NOMO-1 (cell line): ENCODE results near the gene NEMP2.

Source experiments
- DNase-seq, 2 experiments: peaks; one replicate each; lab custom pipeline; 2025; ENCODE audit not compliant: unreplicated experiment in 2 of 2; lab: John Stamatoyannopoulos, UW

The NEMP2 gene

GRCh38 chr2:190462181-190462580 is 72.3 kb downstream of the NEMP2 start:
- DNase-seq: no peak

GRCh38 chr2:190460487-190460886 is 74.0 kb downstream of the NEMP2 start:
- DNase-seq: no peak

- no peak for DNase-seq
Measured at GRCh38 chr2:190459881-190460280, 74.6 kb downstream of the NEMP2 start.

GRCh38 chr2:190458352-190459107 is 76.0 kb downstream of the NEMP2 start:
- no peak for DNase-seq

- DNase-seq: no peak
Measured at GRCh38 chr2:190457256-190457655, 77.3 kb downstream of the NEMP2 start.

- DNase-seq: no peak
Measured at GRCh38 chr2:190456833-190457232, 77.7 kb downstream of the NEMP2 start.

GRCh38 chr2:190455358-190456095 is 79.0 kb downstream of the NEMP2 start:
- DNase-seq: no peak

- no peak for DNase-seq
Measured at GRCh38 chr2:190454795-190455194, 79.7 kb downstream of the NEMP2 start.
